ENCODE results near the gene OTUB2. TPM values are rescaled to one million over a fixed set of nuclear protein-coding genes. Genes with fewer than 3 reads are reported as not detected.

Gene OTUB2
- total RNA-seq, 2 experiments from 2014 or later, result 0.25 to 0.29 TPM

DNA sequence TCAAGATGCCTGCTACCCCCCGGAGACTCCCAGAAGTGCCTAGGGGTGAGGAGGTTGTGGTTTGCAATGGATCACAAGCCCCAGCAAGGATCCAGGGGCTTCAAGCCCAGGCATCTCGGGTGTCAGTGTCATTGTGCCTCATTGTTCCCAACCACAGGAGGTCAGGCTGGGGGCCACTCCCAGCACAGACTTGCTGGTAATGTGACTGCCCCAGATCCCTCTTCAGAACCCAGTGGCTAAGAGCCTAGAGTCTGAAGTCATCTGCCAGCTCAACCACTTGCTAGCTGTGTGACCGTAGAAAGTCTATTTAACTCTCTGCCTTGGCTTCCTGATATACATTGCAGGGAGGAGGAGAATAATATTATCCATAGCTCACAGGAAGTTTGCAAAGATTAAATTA lies 42.1 kb upstream of the OTUB2 start:
- no peak for ATAC-seq
- POLR2A ChIA-PET, result interaction anchor here (0.7 to 2.0 kb wide), 4 partner anchors 8 to 15 kb away, joined by 3 to 6 read pairs (median 4); no protein-coding TSS in a partner anchor
- no peak for DNase-seq
- Mint-ChIP-seq H3K9me3 (peaks cover 4% of the 10 kb centered on the region), H3K4me1 (ENCODE audit: low read depth) (peaks cover 22% of the 10 kb centered on the region), H3K36me3 (ENCODE audit: low read depth) (peaks cover 5% of the 10 kb centered on the region), H3K4me3 (no peak overlapping the region), H3K27ac (no peak overlapping the region), H3K27me3 (peaks cover 2% of the 10 kb centered on the region)
- CTCF ChIA-PET, result interaction anchor here (1.1 to 5.2 kb wide), 4 partner anchors 11 to 47 kb away, joined by 3 to 44 read pairs (median 6); no protein-coding TSS in a partner anchor
- intact Hi-C loops (cut with micrococcal nuclease), result no loop called here
- TF ChIP-seq CTCF (IDR thresholded peaks at IDR 0.05), result no peak

DNA sequence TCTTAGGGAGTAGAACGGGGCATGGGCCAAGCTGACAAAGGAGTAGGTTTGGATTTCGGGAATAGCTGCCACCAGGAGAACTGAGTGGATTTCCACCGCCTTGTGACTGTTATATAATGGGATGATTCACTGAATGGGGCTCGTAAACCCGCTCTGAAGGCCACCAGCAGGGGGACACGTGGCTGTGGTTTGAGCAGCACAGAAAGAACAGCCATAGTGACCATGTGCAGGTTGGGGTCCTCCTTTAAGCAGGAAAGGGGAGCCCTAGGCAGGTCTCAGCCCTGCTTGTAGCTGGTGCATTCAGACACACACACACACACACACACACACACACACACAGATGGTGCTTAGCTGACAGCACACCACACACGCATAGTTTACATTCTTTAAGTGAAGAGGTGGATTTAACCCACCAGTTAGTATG lies 41.1 kb upstream of the OTUB2 start:
- Mint-ChIP-seq H3K9me3 (no peaks in the 10 kb centered on the region), H3K36me3 (ENCODE audit: low read depth) (no peaks in the 10 kb centered on the region), H3K4me3 (no peak overlapping the region), H3K4me1 (ENCODE audit: low read depth) (peaks cover 15% of the 10 kb centered on the region), H3K27me3 (peaks cover 2% of the 10 kb centered on the region), H3K27ac (no peak overlapping the region)
- TF ChIP-seq CTCF (IDR thresholded peaks at IDR 0.05), result no peak
- DNase-seq (no peak), ATAC-seq (no peak)
- CTCF ChIA-PET, result interaction anchor here (1.2 to 5.2 kb wide), 4 partner anchors 10 to 48 kb away, joined by 3 to 44 read pairs (median 6); no protein-coding TSS in a partner anchor
- POLR2A ChIA-PET, result interaction anchor here (1.5 to 2.0 kb wide), 2 partner anchors 11 to 14 kb away, joined by 3 to 6 read pairs; no protein-coding TSS in a partner anchor
- intact Hi-C loops (cut with micrococcal nuclease), result no loop called here

DNA sequence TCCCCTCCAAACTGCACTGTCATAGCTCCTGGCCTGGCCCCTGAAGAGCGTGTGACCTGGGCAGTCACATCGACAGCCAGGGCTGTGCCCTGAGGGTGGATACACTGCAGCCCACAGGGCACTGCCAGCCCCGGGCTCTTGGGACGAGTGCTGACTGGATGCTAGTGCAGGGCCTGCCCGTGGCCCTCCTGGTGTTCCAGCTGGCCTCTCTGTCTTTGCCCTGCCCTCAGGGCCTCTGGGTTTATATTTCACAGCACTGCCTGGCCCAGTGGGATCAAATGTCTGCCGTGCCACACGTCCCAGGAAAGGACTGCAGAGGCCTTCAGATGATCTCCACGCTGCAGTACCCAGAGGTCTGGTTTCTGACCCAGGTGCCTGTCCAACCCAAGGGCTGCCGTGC lies 39.2 kb upstream of the OTUB2 start:
- no peak for TF ChIP-seq CTCF (IDR thresholded peaks at IDR 0.05)
- intact Hi-C loops (cut with micrococcal nuclease), result no loop called here
- Mint-ChIP-seq H3K4me3 (no peak overlapping the region), H3K27ac (no peak overlapping the region), H3K36me3 (ENCODE audit: low read depth) (no peaks in the 10 kb centered on the region), H3K9me3 (no peaks in the 10 kb centered on the region), H3K27me3 (peaks cover 2% of the 10 kb centered on the region), H3K4me1 (ENCODE audit: low read depth) (peaks cover 8% of the 10 kb centered on the region)
- CTCF ChIA-PET, result interaction anchor here (1.2 to 1.6 kb wide), 4 partner anchors 9 to 48 kb away, joined by 3 to 7 read pairs (median 6); no protein-coding TSS in a partner anchor
- POLR2A ChIA-PET, result interaction anchor here (0.5 kb wide), 1 partner anchor 779 kb away, joined by 3 read pairs; no protein-coding TSS in a partner anchor
- ATAC-seq, result no peak
- no peak for DNase-seq

DNA sequence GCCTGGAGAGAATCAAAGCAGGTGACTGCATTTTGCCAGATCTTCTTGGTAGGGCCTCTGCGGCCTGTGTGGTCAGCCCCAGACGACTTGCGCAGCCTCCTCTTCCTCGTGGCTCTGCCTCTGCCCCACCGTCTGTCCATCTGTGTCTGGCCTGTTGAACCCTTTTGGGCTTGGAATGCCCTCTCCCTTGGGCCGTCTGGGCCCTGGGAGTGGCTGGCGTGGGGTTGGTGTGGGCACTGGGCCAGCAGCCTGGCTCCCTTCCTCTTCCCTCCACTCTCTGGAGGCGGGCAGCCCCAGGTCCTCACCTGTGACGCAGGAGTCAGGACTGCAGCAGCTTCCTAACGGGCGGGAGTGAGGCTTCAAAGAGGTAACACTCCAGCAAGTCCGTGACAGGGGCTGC lies 38.8 kb upstream of the OTUB2 start:
- no peak overlapping the region for H3K4me3 Mint-ChIP-seq
- H3K36me3 Mint-ChIP-seq (ENCODE audit: low read depth), result no peaks in the 10 kb centered on the region
- intact Hi-C loops (cut with micrococcal nuclease), result no loop called here
- ChIA-PET POLR2A (interaction anchor here (0.5 kb wide), 1 partner anchor 780 kb away, joined by 3 read pairs; no protein-coding TSS in a partner anchor), CTCF (interaction anchor here (1.2 to 1.6 kb wide), 3 partner anchors 9 to 48 kb away, joined by 3 to 7 read pairs (median 7); no protein-coding TSS in a partner anchor)
- no peak overlapping the region for H3K27ac Mint-ChIP-seq
- no peak for TF ChIP-seq CTCF (IDR thresholded peaks at IDR 0.05)
- H3K4me1 Mint-ChIP-seq (ENCODE audit: low read depth), result peaks cover 9% of the 10 kb centered on the region
- H3K27me3 Mint-ChIP-seq, result peaks cover 2% of the 10 kb centered on the region
- H3K9me3 Mint-ChIP-seq, result no peaks in the 10 kb centered on the region
- ATAC-seq, result no peak
- DNase-seq, result no peak

- intact Hi-C loops (cut with micrococcal nuclease), result no loop called here
- ChIA-PET POLR2A (no interaction called here), CTCF (interaction anchor here (1.6 kb wide), 1 partner anchor 13 kb away, joined by 7 read pairs; no protein-coding TSS in a partner anchor)
- Mint-ChIP-seq H3K36me3 (ENCODE audit: low read depth) (no peaks in the 10 kb centered on the region), H3K9me3 (no peaks in the 10 kb centered on the region), H3K27ac (no peak overlapping the region), H3K27me3 (peaks cover 2% of the 10 kb centered on the region), H3K4me3 (no peak overlapping the region), H3K4me1 (ENCODE audit: low read depth) (peaks cover 9% of the 10 kb centered on the region)
- no peak for TF ChIP-seq CTCF (IDR thresholded peaks at IDR 0.05)
- ATAC-seq (no peak), DNase-seq (no peak)
Observed at GRCh38 chr14:93987815-93988476, 38.2 kb upstream of the OTUB2 start.
